H1 (cell line): ENCODE measurements around the gene NPHP4. TPM values are rescaled to one million over a fixed set of nuclear protein-coding genes. Genes with fewer than 3 reads are reported as not detected.

Experiments used
- CTCF ChIA-PET: fragments of 300-600 bp; sonication (Branson Sonifier 250); formaldehyde crosslinking; loops from one replicate; lab custom pipeline; 2021; ENCODE audit not compliant: partially characterized antibody; lab: Charles Lee
- POLR2A ChIA-PET: fragments of 300-600 bp; sonication (Branson Sonifier 250); formaldehyde crosslinking; loops from one replicate; lab custom pipeline; 2021; ENCODE audit warnings: inconsistent platforms; ENCODE audit not compliant: partially characterized antibody; lab: Charles Lee
- DNase-seq, 2 experiments: peaks; one replicate each; pipeline versions ENCODE4 v3.0.0 to v3.0.0-alpha.2; 2010 to 2022; ENCODE audit warnings: low spot score in 2 of 2, low read depth in 1 of 2, mixed read lengths in 1 of 2
- FAIRE-seq: peaks from 2 replicates; lab custom pipeline; 2011; peaks lifted over from hg19 to GRCh38; lab: Jason Lieb, UNC
- H2AFZ ChIP-seq: 2 replicates; pipeline ENCODE4 v1.8.1; 2012; ENCODE audit warnings: low read length, inconsistent platforms
- H2AK5ac ChIP-seq: 2 replicates; pipeline ENCODE4 v1.6.1; 2013; ENCODE audit warnings: low read depth, low read length
- H2BK120ac ChIP-seq: replicated peaks from 2 replicates; pipeline ENCODE3; 2013; ENCODE audit warnings: low read depth, low read length, inconsistent platforms
- H2BK12ac ChIP-seq: 2 replicates; pipeline ENCODE4 v1.6.1; 2013; ENCODE audit warnings: low read depth, low read length
- H2BK15ac ChIP-seq: 2 replicates; pipeline ENCODE4 v1.6.1; 2013; ENCODE audit warnings: low read length
- H2BK20ac ChIP-seq: 2 replicates; pipeline ENCODE4 v1.6.1; 2013; ENCODE audit warnings: low read length
- H2BK5ac ChIP-seq: 2 replicates; pipeline ENCODE4 v1.6.1; 2013; ENCODE audit warnings: low read depth, low read length
- H3K14ac ChIP-seq: 2 replicates; pipeline ENCODE4 v1.6.1; 2013; ENCODE audit warnings: inconsistent platforms; ENCODE audit not compliant: insufficient read length
- H3K18ac ChIP-seq: 2 replicates; pipeline ENCODE4 v1.6.1; 2013; ENCODE audit warnings: low read length; ENCODE audit errors: extremely low read depth
- H3K23ac ChIP-seq: 2 replicates; pipeline ENCODE4 v1.6.1; 2013; ENCODE audit warnings: inconsistent platforms; ENCODE audit not compliant: insufficient read length
- H3K23me2 ChIP-seq: 2 replicates; pipeline ENCODE4 v1.6.1; 2013; ENCODE audit warnings: low read depth, low read length
- H3K27ac ChIP-seq: 2 replicates; pipeline ENCODE4 v1.6.1; 2011; ENCODE audit warnings: low read depth, low read length, inconsistent platforms
- H3K27me3 ChIP-seq, 4 experiments: replicated peaks in 1 of 4; 1 replicate in 1 of 4; 2 replicates in 3 of 4; pipeline versions ENCODE4 v1.6.1 to v1.8.1; 2011 to 2013; ENCODE audit warnings: low read length in 3 of 4, mild to moderate bottlenecking in 3 of 4, inconsistent platforms in 2 of 4, mixed read lengths in 2 of 4, moderate library complexity in 1 of 4; ENCODE audit not compliant: control insufficient read depth in 3 of 4, insufficient read depth in 3 of 4; ENCODE audit errors: extremely low read depth in 1 of 4
- H3K36me3 ChIP-seq, 4 experiments: 2 replicates each; pipeline versions ENCODE4 v1.6.1 to v1.8.1; 2011 to 2013; ENCODE audit warnings: mild to moderate bottlenecking in 4 of 4, low read length in 3 of 4, moderate library complexity in 2 of 4, control low read depth in 1 of 4, inconsistent platforms in 1 of 4; ENCODE audit not compliant: insufficient read depth in 4 of 4, control insufficient read depth in 2 of 4
- H3K4ac ChIP-seq: replicated peaks from 2 replicates; pipeline ENCODE3; 2013; ENCODE audit warnings: low read length, low read depth, mixed read lengths, inconsistent platforms; ENCODE audit not compliant: insufficient read length
- H3K4me1 ChIP-seq, 4 experiments: replicated peaks in 1 of 4; 1 replicate in 1 of 4; 2 replicates in 3 of 4; pipeline versions ENCODE4 v1.6.1 to v1.8.1; 2011 to 2013; ENCODE audit warnings: low read length in 3 of 4, inconsistent platforms in 2 of 4, mixed read lengths in 1 of 4; ENCODE audit not compliant: insufficient read depth in 4 of 4, control insufficient read depth in 3 of 4
- H3K4me2 ChIP-seq, 2 experiments: 2 replicates each; pipeline versions ENCODE4 v1.6.1 to v1.8.1; 2011 to 2013; ENCODE audit warnings: low read depth in 2 of 2, low read length in 2 of 2, control low read depth in 1 of 2, inconsistent platforms in 1 of 2, mild to moderate bottlenecking in 1 of 2; ENCODE audit not compliant: insufficient read depth in 1 of 2
- H3K4me3 ChIP-seq, 4 experiments: fragments of 200-600, 300-600 bp in 1 of 4; sonication (generic), shearing (Covaris generic), sonication (Bioruptor Twin) in 1 of 4; 2 replicates each; pipeline versions ENCODE4 v1.5.1 to v1.8.1; 2011 to 2016; ENCODE audit warnings: low read length in 4 of 4, low read depth in 3 of 4, control low read depth in 2 of 4, inconsistent platforms in 2 of 4, mild to moderate bottlenecking in 2 of 4, mixed read lengths in 1 of 4, moderate library complexity in 1 of 4; ENCODE audit not compliant: insufficient read depth in 2 of 4; ENCODE audit errors: extremely low read depth in 1 of 4
- H3K56ac ChIP-seq: replicated peaks from 2 replicates; pipeline ENCODE3; 2013; ENCODE audit warnings: low read depth, mild to moderate bottlenecking, mixed read lengths, low read length, inconsistent platforms; ENCODE audit not compliant: insufficient read length
- H3K79me1 ChIP-seq: 2 replicates; pipeline ENCODE4 v1.6.1; 2013; ENCODE audit warnings: low read depth, low read length, control low read depth
- H3K79me2 ChIP-seq, 2 experiments: 2 replicates each; pipeline versions ENCODE4 v1.6.1 to v1.8.1; 2012 to 2013; ENCODE audit warnings: low read length in 2 of 2, mild to moderate bottlenecking in 2 of 2, inconsistent platforms in 1 of 2; ENCODE audit not compliant: insufficient read depth in 2 of 2, control insufficient read depth in 1 of 2
- H3K9ac ChIP-seq, 4 experiments: replicated peaks in 1 of 4; 1 replicate in 1 of 4; 2 replicates in 3 of 4; pipeline versions ENCODE4 v1.6.1 to v1.8.1; 2011 to 2013; ENCODE audit warnings: low read depth in 3 of 4, low read length in 3 of 4, control low read depth in 2 of 4, mild to moderate bottlenecking in 2 of 4, moderate library complexity in 2 of 4, inconsistent platforms in 1 of 4; ENCODE audit errors: extremely low read depth in 1 of 4
- H3K9me3 ChIP-seq, 2 experiments: 2 replicates each; pipeline versions ENCODE4 v1.6.1 to v1.8.1; 2012 to 2013; ENCODE audit warnings: mild to moderate bottlenecking in 2 of 2, moderate library complexity in 2 of 2, control low read depth in 1 of 2, inconsistent platforms in 1 of 2, low read depth in 1 of 2, low read length in 1 of 2, mixed read lengths in 1 of 2; ENCODE audit not compliant: insufficient read depth in 2 of 2
- H4K20me1 ChIP-seq, 2 experiments: replicated peaks in 1 of 2; 2 replicates each; pipeline versions ENCODE3 to v1.8.1; 2011 to 2013; ENCODE audit warnings: inconsistent platforms in 2 of 2, low read length in 2 of 2, mild to moderate bottlenecking in 1 of 2; ENCODE audit not compliant: insufficient read depth in 2 of 2, control insufficient read depth in 1 of 2
- H4K5ac ChIP-seq: 2 replicates; pipeline ENCODE4 v1.6.1; 2013; ENCODE audit warnings: low read length, low read depth, mixed read lengths, inconsistent platforms; ENCODE audit not compliant: insufficient read length
- H4K8ac ChIP-seq: 2 replicates; pipeline ENCODE4 v1.8.0; 2013; ENCODE audit warnings: mild to moderate bottlenecking, moderate library complexity, low read length, inconsistent platforms; ENCODE audit not compliant: insufficient read depth; ENCODE audit errors: extremely low read depth
- H4K91ac ChIP-seq: replicated peaks from 2 replicates; pipeline ENCODE3; 2013; ENCODE audit warnings: low read length, mixed read lengths, inconsistent platforms; ENCODE audit not compliant: insufficient read length
- BACH1 ChIP-seq: IDR thresholded peaks from 2 replicates; pipeline ENCODE4 v1.6.1; 2012; ENCODE audit warnings: low read length, improper control_type of control experiment
- HDAC2 ChIP-seq, 2 experiments: fragments of 300-600 bp in 1 of 2; sonication (generic) in 1 of 2; IDR thresholded peaks; 2 replicates each; pipeline ENCODE4 v1.6.1; 2011 to 2012; ENCODE audit warnings: low read depth in 2 of 2, low read length in 2 of 2, mild to moderate bottlenecking in 2 of 2, moderate library complexity in 2 of 2, borderline replicate concordance in 1 of 2, inconsistent platforms in 1 of 2
- PHF8 ChIP-seq: fragments of 200-600 bp; sonication (generic); conservative IDR thresholded peaks from 2 replicates; pipeline ENCODE4 v1.7.1; 2012; ENCODE audit warnings: low read depth, mild to moderate bottlenecking, inconsistent platforms, low read length, moderate library complexity
- RFX5 ChIP-seq: IDR thresholded peaks from 2 replicates; pipeline ENCODE4 v1.6.1; 2011; ENCODE audit warnings: low read depth, low read length, improper control_type of control experiment, borderline replicate concordance
- SUZ12 ChIP-seq: fragments of 200-600 bp; sonication (generic); IDR thresholded peaks from 2 replicates; pipeline ENCODE4 v1.6.1; 2012; ENCODE audit warnings: mild to moderate bottlenecking, inconsistent platforms, low read length, moderate library complexity, mixed read lengths
- TAF7 ChIP-seq: optimal IDR thresholded peaks from 2 replicates; pipeline ENCODE3; 2011; ENCODE audit warnings: low read depth, mild to moderate bottlenecking, inconsistent platforms, low read length, moderate library complexity, borderline replicate concordance
- TCF12 ChIP-seq: IDR thresholded peaks from 2 replicates; pipeline ENCODE4 v1.6.1; 2011; ENCODE audit warnings: low read depth, mild to moderate bottlenecking, low read length
- WGBS, 2 experiments: shearing (Covaris generic) in 1 of 2; methylation state at CpG; one replicate each; pipeline versions ENCODE4 v1.1.6 to v1.1.7; 2013 to 2015; ENCODE audit warnings: low lambda C conversion rate in 2 of 2, mixed read lengths in 2 of 2, inconsistent platforms in 1 of 2, low coverage in 1 of 2, missing lambda C conversion rate in 1 of 2; ENCODE audit not compliant: insufficient replicate concordance in 2 of 2, insufficient coverage in 1 of 2, insufficient read length in 1 of 2; ENCODE audit errors: extremely low coverage in 1 of 2, missing lambda C conversion rate in 1 of 2; 5-methylcytosine and 5-hydroxymethylcytosine counted together
- polyA plus RNA-seq, 7 experiments: library from polyadenylated mRNA; depleted of rRNA in 3 of 7; stranded (reverse) in 5 of 7; unstranded in 2 of 7; fragments of >200 nt in 5 of 7; fragments of 200-250 nt in 2 of 7; gene quantifications; 1 replicate in 5 of 7; 2 replicates in 1 of 7; 4 replicates in 1 of 7; pipeline versions ENCODE4 v1.2.1 to v1.2.3, GENCODE V29; 2011 to 2013; ENCODE audit warnings: missing spikeins in 2 of 7, mixed read lengths in 2 of 7
- total RNA-seq: library from RNA; stranded (reverse); fragmentation: NEBNext Ultra II Directional; extraction: Animal tissue kit (Norgen Biotek cat#: 25700); gene quantifications from 2 replicates; pipeline ENCODE4 v1.2.1, GENCODE V29; 2021
- TF ChIP-seq, protein P1 (sequence below): IDR thresholded peaks from 2 replicates; pipeline ENCODE4 v1.6.1; 2011; ENCODE audit warnings: low read length, improper control_type of control experiment

The NPHP4 gene
- total and polyA plus RNA-seq, 2 of the 8 experiments (the other 6 are each of a cell fraction or from before 2014, with no cell fraction given) = 5.8 to 14.0 TPM

DNA sequence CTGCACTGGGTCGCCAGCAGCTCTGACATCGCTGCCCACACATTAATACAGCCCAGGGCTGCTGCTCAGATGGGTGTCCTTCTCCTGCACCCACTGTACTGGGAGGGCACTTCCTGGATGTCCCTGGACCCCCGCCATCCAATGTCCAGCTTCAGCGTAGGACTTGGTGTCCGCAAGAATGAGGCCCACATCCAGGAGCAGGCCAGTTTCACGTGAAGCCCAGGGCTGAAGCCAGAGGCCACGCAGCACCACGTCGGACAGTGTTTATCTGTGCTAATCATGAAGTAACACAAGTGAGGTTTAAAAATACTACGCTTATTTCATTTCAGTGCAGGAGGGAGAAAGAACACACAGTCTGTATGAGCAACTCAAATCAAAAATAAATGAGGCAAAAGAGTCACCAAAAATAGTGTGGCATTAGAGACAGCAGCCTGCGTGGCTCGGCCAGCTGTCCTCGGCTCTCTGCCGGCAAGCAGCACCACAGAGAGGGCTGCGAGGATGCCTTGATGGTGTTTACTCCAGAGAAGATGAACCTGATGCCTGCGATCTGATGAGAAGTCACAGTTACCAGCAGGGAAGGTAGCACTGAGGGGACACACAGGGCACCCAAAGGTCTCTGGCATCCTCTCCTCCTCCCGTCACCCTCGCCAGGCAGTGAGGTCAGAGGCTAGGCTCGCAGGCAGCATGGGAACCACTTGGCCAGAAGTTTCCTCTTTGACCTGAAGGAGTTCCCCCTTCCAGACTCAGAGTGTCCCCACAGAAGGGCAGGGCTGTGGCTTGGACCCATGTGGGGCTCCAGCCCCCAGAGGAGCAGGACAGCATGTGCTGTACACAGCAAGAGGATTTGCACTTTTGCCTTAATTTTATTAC is 22.1 kb upstream of the NPHP4 start:
- H3K9me3 ChIP-seq = no peaks in the 10 kb centered on the region
- H3K79me1 ChIP-seq = no peaks in the 10 kb centered on the region
- H3K9ac ChIP-seq = no peak overlapping the region
- DNase-seq (no peak), FAIRE-seq (no peak)
- H2BK120ac ChIP-seq = no peak overlapping the region
- no peak overlapping the region for H3K18ac ChIP-seq
- H2BK5ac ChIP-seq = no peak overlapping the region
- H3K14ac ChIP-seq = no peak overlapping the region
- peaks cover 0 to 5% of the 10 kb centered on the region in 2 experiments for H4K20me1 ChIP-seq
- no peak overlapping the region for H3K4ac ChIP-seq
- H3K4me3 ChIP-seq = no peak overlapping the region
- H2AK5ac ChIP-seq = no peak overlapping the region
- no peak overlapping the region for H2BK15ac ChIP-seq
- H3K23me2 ChIP-seq = peaks cover 4% of the 10 kb centered on the region; the same call in 1 of the 2 replicates
- WGBS, 2 experiments = 89% methylated on average over 19 of the region's 19 CpGs; no CpG with 5 or more reads in 1 of the 2 experiments
- no peak overlapping the region for H3K56ac ChIP-seq
- H2BK12ac ChIP-seq = no peak overlapping the region
- no peaks in the 10 kb centered on the region for H3K36me3 ChIP-seq
- no peaks in the 10 kb centered on the region for H3K79me2 ChIP-seq
- ChIA-PET POLR2A (interaction anchor here (0.6 kb wide), 1 partner anchor 110 kb away, joined by 3 read pairs; no protein-coding TSS in a partner anchor), CTCF (interaction anchor here (0.7 to 3.5 kb wide), 4 partner anchors 11 to 23 kb away, joined by 3 to 11 read pairs (median 7); no protein-coding TSS in a partner anchor)
- TF ChIP-seq TAF7 = no peak
- TF ChIP-seq TCF12 = no peak
- TF ChIP-seq, protein P1, sequence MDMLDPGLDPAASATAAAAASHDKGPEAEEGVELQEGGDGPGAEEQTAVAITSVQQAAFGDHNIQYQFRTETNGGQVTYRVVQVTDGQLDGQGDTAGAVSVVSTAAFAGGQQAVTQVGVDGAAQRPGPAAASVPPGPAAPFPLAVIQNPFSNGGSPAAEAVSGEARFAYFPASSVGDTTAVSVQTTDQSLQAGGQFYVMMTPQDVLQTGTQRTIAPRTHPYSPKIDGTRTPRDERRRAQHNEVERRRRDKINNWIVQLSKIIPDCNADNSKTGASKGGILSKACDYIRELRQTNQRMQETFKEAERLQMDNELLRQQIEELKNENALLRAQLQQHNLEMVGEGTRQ = no peak
- no peak for TF ChIP-seq BACH1
- no peak for TF ChIP-seq HDAC2 (IDR thresholded peaks at IDR 0.05; ENCODE audit: borderline replicate concordance in 1 of 2, low read depth in 2 of 2, low read length in 2 of 2)
- no peak for TF ChIP-seq SUZ12
- no peak for TF ChIP-seq PHF8
- no peak for TF ChIP-seq RFX5
- no peak overlapping the region for H3K27ac ChIP-seq
- H4K8ac ChIP-seq = peak overlapping the region; percentile 68; the same call in 1 of the 2 replicates
- no peak overlapping the region for H2AFZ ChIP-seq
- H3K4me2 ChIP-seq = no peak overlapping the region
- no peak overlapping the region for H3K23ac ChIP-seq
- H2BK20ac ChIP-seq = no peak overlapping the region
- no peak overlapping the region for H4K5ac ChIP-seq
- no peak overlapping the region for H4K91ac ChIP-seq
- H3K27me3 ChIP-seq = no peaks in the 10 kb centered on the region
- H3K4me1 ChIP-seq = no peaks in the 10 kb centered on the region
